ENCODE results near the gene DCAF11. TPM values are rescaled to one million over a fixed set of nuclear protein-coding genes. Genes with fewer than 3 reads are reported as not detected.

DCAF11 gene
- total and polyA plus RNA-seq, 4 donors: 26.4 to 153 (median 64.2) TPM

DNA sequence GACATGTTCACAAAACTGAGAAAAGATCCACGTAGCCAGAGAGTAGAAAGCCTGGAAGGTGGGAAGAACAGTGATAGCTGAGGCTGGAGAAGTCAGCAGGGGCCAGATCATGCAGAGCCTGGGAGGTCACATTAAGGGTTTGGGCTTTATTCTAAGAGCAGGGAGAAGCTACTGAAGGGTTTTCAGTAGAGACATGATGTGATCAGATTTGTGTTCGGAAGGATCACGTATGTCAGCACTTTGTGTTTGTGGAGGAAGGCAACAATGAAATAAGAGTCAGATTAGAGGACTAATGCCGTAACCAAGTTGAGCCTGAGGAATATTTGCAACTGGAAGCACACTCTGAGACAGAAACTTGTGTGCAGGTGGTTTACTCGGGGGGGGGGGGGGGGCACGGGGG lies 24.7 kb upstream of the DCAF11 start:
- Histone ChIP-seq H3K27me3 (ENCODE audit: control insufficient read depth in 3 of 3, insufficient read depth in 3 of 3, low read length in 2 of 3) (no peaks in the 10 kb centered on the region), H3K4me1 (ENCODE audit: control insufficient read depth in 5 of 5, insufficient read depth in 5 of 5, low read length in 5 of 5) (peaks cover 0 to 7% (median 0%) of the 10 kb centered on the region in 5 donors), H3K4me3 (no peak overlapping the region), H3K36me3 (ENCODE audit: control insufficient read depth in 4 of 4, insufficient read depth in 4 of 4, low read length in 4 of 4) (no peaks in the 10 kb centered on the region), H3K27ac (ENCODE audit: low read depth in 1 of 2, low read length in 1 of 2) (no peak overlapping the region), H3K9ac (ENCODE audit: insufficient read depth in 1 of 2, low read length in 2 of 2) (no peak overlapping the region), H3K9me3 (ENCODE audit: control insufficient read depth in 4 of 4, insufficient read depth in 3 of 4, low read length in 3 of 4) (no peaks in the 10 kb centered on the region)
- DNase-seq: peak in 1 of 3 donors; percentile 10
- no peak for ATAC-seq (ENCODE audit: insufficient read depth, low FRiP score)
- WGBS, 2 donors: 82 to 85% methylated on average over 6 of the region's 6 CpGs
- no peak for TF ChIP-seq CTCF (IDR thresholded peaks at IDR 0.05; ENCODE audit: control extremely low read depth, extremely low read depth)

GRCh38 chr14:24092110-24092504 lies 22.5 kb upstream of the DCAF11 start:
- Histone ChIP-seq H3K27ac (ENCODE audit: low read depth in 1 of 2, low read length in 1 of 2) (peak overlapping the region in 1 of 2 donors; percentile 38), H3K9ac (ENCODE audit: insufficient read depth in 1 of 2, low read length in 2 of 2) (no peak overlapping the region), H3K27me3 (ENCODE audit: control insufficient read depth in 3 of 3, insufficient read depth in 3 of 3, low read length in 2 of 3) (no peaks in the 10 kb centered on the region), H3K9me3 (ENCODE audit: control insufficient read depth in 4 of 4, insufficient read depth in 3 of 4, low read length in 3 of 4) (no peaks in the 10 kb centered on the region), H3K4me3 (no peak overlapping the region), H3K4me1 (ENCODE audit: control insufficient read depth in 5 of 5, insufficient read depth in 5 of 5, low read length in 5 of 5) (peaks cover 0 to 17% (median 6%) of the 10 kb centered on the region in 5 donors), H3K36me3 (ENCODE audit: control insufficient read depth in 4 of 4, insufficient read depth in 4 of 4, low read length in 4 of 4) (no peaks in the 10 kb centered on the region)
- ATAC-seq (ENCODE audit: insufficient read depth, low FRiP score) (no peak), DNase-seq (peak in 1 of 3 donors; percentile 32)
- TF ChIP-seq CTCF (IDR thresholded peaks at IDR 0.05; ENCODE audit: control extremely low read depth, extremely low read depth): no peak

GRCh38 chr14:24092505-24093206 lies 21.9 kb upstream of the DCAF11 start:
- Histone ChIP-seq H3K9ac (ENCODE audit: insufficient read depth in 1 of 2, low read length in 2 of 2) (no peak overlapping the region), H3K36me3 (ENCODE audit: control insufficient read depth in 4 of 4, insufficient read depth in 4 of 4, low read length in 4 of 4) (no peaks in the 10 kb centered on the region), H3K27me3 (ENCODE audit: control insufficient read depth in 3 of 3, insufficient read depth in 3 of 3, low read length in 2 of 3) (no peaks in the 10 kb centered on the region), H3K9me3 (ENCODE audit: control insufficient read depth in 4 of 4, insufficient read depth in 3 of 4, low read length in 3 of 4) (no peaks in the 10 kb centered on the region), H3K27ac (ENCODE audit: low read depth in 1 of 2, low read length in 1 of 2) (no peak overlapping the region), H3K4me1 (ENCODE audit: control insufficient read depth in 5 of 5, insufficient read depth in 5 of 5, low read length in 5 of 5) (peaks cover 0 to 17% (median 6%) of the 10 kb centered on the region in 5 donors), H3K4me3 (no peak overlapping the region)
- ATAC-seq (ENCODE audit: insufficient read depth, low FRiP score): no peak
- WGBS, 2 donors: 75 to 87% methylated on average over 4 of the region's 4 CpGs
- no peak for TF ChIP-seq CTCF (IDR thresholded peaks at IDR 0.05; ENCODE audit: control extremely low read depth, extremely low read depth)
- DNase-seq: no peak
